ENCODE measurements around the gene OR56A3. TPM values are rescaled to one million over a fixed set of nuclear protein-coding genes. Genes with fewer than 3 reads are reported as not detected.

The OR56A3 gene
- total RNA-seq, 1 donor from 2014 or later = not detected

GRCh38 chr11:5923427-5923776, 18.6 kb upstream of the OR56A3 start:
- no peak for TF ChIP-seq CTCF (IDR thresholded peaks at IDR 0.05)
- Histone ChIP-seq H3K4me1 (no peaks in the 10 kb centered on the region), H3K27ac (no peak overlapping the region), H3K36me3 (no peaks in the 10 kb centered on the region), H3K4me3 (no peak overlapping the region), H3K9me3 (no peaks in the 10 kb centered on the region), H3K27me3 (no peaks in the 10 kb centered on the region)
- DNase-seq (no peak), ATAC-seq (no peak)
- intact Hi-C loops (cut with DNase I) = no loop called here

DNA sequence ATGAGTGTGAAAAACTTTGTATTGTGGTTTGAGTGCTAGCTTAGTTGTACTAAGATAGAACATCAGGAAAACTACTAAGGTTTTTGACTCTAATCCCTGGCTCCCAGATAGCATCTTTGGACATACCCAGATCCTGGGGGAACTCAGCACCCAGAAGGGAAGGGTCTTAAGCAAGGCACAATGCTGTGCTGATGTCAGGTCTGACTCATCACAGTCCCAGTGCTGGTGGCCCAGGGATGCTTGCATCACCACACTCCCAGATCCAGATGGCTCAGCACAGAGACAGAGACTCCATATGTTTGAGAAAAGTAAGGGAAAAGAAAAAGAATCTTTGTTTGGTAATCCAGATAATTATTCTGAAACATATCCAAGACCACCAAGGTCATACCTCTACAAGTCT, 18.3 kb upstream of the OR56A3 start:
- H3K4me3 ChIP-seq = no peak overlapping the region
- TF ChIP-seq CTCF (IDR thresholded peaks at IDR 0.05) = no peak
- no peaks in the 10 kb centered on the region for H3K4me1 ChIP-seq
- DNase-seq (no peak), ATAC-seq (no peak)
- intact Hi-C loops (cut with DNase I) = no loop called here
- no peaks in the 10 kb centered on the region for H3K36me3 ChIP-seq
- H3K27me3 ChIP-seq = no peaks in the 10 kb centered on the region
- H3K27ac ChIP-seq = no peak overlapping the region
- no peaks in the 10 kb centered on the region for H3K9me3 ChIP-seq

DNA sequence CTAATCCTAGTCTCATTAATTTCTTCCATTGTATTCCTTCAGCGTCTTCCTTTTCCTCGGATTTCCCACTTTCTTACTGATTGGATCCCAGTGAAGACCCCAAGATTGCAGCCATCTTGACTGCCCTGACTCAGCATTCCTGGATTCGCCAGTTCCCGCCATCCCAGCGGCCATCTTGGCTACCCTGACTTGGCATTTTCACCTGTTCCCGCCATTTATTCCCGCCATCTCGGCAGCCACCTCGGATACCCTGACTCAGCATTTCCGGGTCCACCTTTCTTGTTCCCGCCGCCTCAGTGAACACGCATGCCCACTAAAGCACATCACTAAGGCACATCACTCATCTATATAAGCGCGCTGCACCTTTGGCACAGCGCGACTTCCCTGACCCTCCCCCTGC, 13.8 kb upstream of the OR56A3 start:
- Histone ChIP-seq H3K27me3 (no peaks in the 10 kb centered on the region), H3K4me1 (no peaks in the 10 kb centered on the region), H3K4me3 (no peak overlapping the region), H3K36me3 (no peaks in the 10 kb centered on the region), H3K9me3 (no peaks in the 10 kb centered on the region), H3K27ac (no peak overlapping the region)
- DNase-seq (no peak), ATAC-seq (no peak)
- intact Hi-C loops (cut with DNase I) = no loop called here
- TF ChIP-seq CTCF (IDR thresholded peaks at IDR 0.05) = no peak

- Histone ChIP-seq H3K9me3 (no peaks in the 10 kb centered on the region), H3K36me3 (no peaks in the 10 kb centered on the region), H3K4me3 (no peak overlapping the region), H3K4me1 (no peaks in the 10 kb centered on the region), H3K27me3 (no peaks in the 10 kb centered on the region), H3K27ac (no peak overlapping the region)
- DNase-seq (no peak), ATAC-seq (no peak)
- intact Hi-C loops (cut with DNase I) = no loop called here
- no peak for TF ChIP-seq CTCF (IDR thresholded peaks at IDR 0.05)
Measured at GRCh38 chr11:5928811-5929210, 13.2 kb upstream of the OR56A3 start.

DNA sequence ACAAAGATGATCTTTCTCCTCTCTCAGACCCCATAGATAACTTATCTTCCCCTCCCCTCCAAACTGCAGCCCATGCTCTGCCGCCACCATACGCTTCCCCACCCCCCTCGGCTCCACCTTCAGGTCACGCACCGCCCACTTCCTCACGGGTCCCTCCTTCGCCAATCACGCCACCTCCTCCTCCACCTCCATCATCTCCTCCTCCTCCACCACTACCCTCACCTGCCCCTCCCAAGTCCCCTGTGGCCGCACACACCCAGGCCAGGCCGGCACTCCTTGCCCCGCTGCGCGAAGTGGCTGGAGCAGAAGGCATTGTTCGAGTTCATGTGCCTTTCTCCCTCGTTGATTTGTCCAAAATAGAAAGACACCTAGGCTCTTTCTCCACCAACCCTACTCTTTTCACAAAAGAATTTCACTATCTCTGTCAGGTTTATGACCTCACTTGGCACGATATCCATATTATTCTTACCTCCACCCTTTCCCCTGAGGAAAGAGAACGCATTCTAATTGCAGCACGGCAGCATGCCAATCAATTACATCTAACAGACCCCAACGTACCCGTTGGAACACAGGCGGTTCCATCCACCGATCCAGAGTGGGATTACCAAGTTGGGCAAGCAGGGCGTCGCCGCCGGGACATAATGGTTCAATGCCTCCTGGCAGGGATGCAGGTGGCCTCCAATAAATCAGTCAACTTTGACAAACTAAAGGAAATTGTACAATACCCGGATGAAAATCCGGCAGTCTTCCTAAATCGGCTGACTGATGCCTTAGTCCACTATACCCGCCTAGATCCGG, 12.3 kb upstream of the OR56A3 start:
- H3K9me3 ChIP-seq = no peaks in the 10 kb centered on the region
- no peak overlapping the region for H3K27ac ChIP-seq
- intact Hi-C loops (cut with DNase I) = no loop called here
- TF ChIP-seq CTCF (IDR thresholded peaks at IDR 0.05) = no peak
- no peaks in the 10 kb centered on the region for H3K36me3 ChIP-seq
- H3K4me1 ChIP-seq = no peaks in the 10 kb centered on the region
- DNase-seq = no peak
- no peaks in the 10 kb centered on the region for H3K27me3 ChIP-seq
- ATAC-seq = no peak
- H3K4me3 ChIP-seq = no peak overlapping the region

GRCh38 chr11:5930614-5931013, 11.4 kb upstream of the OR56A3 start:
- Histone ChIP-seq H3K36me3 (no peaks in the 10 kb centered on the region), H3K27me3 (no peaks in the 10 kb centered on the region), H3K9me3 (no peaks in the 10 kb centered on the region), H3K4me3 (no peak overlapping the region), H3K4me1 (no peaks in the 10 kb centered on the region), H3K27ac (no peak overlapping the region)
- no peak for TF ChIP-seq CTCF (IDR thresholded peaks at IDR 0.05)
- DNase-seq (no peak), ATAC-seq (no peak)
- intact Hi-C loops (cut with DNase I) = no loop called here

Measured in upper lobe of right lung (tissue), 1 donor.